Right lobe of liver (tissue), 4 donors: ENCODE data around the gene FAM180A.

ENCODE experiments used
- CTCF ChIP-seq, 4 donors: fragments of 200-600 bp in 3 of 4; fragments of 450-650 bp in 1 of 4; IDR thresholded peaks; one replicate each; pipeline versions ENCODE4 v1.5.1 to v1.8.0; 2016 to 2022; ENCODE audit warnings: antibody characterized with exemption in 4 of 4, mild to moderate bottlenecking in 2 of 4
- POLR2A ChIP-seq: fragments of 450-650 bp; IDR thresholded peaks from one replicate; pipeline ENCODE4 v1.6.1; 2017; ENCODE audit warnings: antibody characterized with exemption, mild to moderate bottlenecking
- donor health status: DM: no; HTN: no; CAD: no.
- donor health status: DM: no; HTN: no; CAD: no.
- donor health status: DM: no; HTN: yes; CAD: no.

GRCh38 chr7:135717693-135718092, 30.9 kb downstream of the FAM180A start:
- TF ChIP-seq CTCF (IDR thresholded peaks at IDR 0.05) (no peak), POLR2A (no peak)
